GM12878 (cell line): Measurements from ENCODE around the gene MALRD1. TPM values are rescaled to one million over a fixed set of nuclear protein-coding genes. Genes with fewer than 3 reads are reported as not detected.

Source experiments
- ATAC-seq: fragments of 200-7000 bp; cut with Tn5 transposase; 3 replicates; pipeline ENCODE4 v1.9.1; 2020; ENCODE audit warnings: mild to moderate bottlenecking, moderate library complexity
- BruUV-seq: library from RNA; stranded (reverse); fragments of 400-500 nt; replicated peaks from 2 replicates; lab custom pipeline; 2021; lab: Mats Ljungman, UMichigan
- CTCF ChIA-PET: fragments of 300-600 bp; sonication (Branson Sonifier 250); formaldehyde crosslinking; extraction: SDS; loops from one replicate; lab custom pipeline; 2021; ENCODE audit warnings: inconsistent platforms; lab: Yijun Ruan, JAX
- POLR2A ChIA-PET: fragments of 350-600 bp; formaldehyde crosslinking; extraction: SDS; loops from one replicate; lab custom pipeline; 2021; ENCODE audit warnings: inconsistent platforms; lab: Charles Lee
- RAD21 ChIA-PET: fragments of 300-600 bp; sonication (Branson Sonifier 250); formaldehyde crosslinking; loops from one replicate; lab custom pipeline; 2023; ENCODE audit warnings: antibody characterized with exemption; ENCODE audit not compliant: unreplicated experiment; lab: Charles Lee
- SMC1A ChIA-PET: fragments of 300-600 bp; sonication (Branson Sonifier 250); formaldehyde crosslinking; loops from one replicate; lab custom pipeline; 2023; ENCODE audit not compliant: unreplicated experiment, uncharacterized antibody; lab: Charles Lee
- DNase-seq: peaks from one replicate; pipeline ENCODE4 v3.0.0-alpha.2; 2011; ENCODE audit warnings: low read depth, low spot score
- FAIRE-seq: peaks from 3 replicates; lab custom pipeline; 2011; peaks lifted over from hg19 to GRCh38; lab: Jason Lieb, UNC
- H2AFZ ChIP-seq: 2 replicates; pipeline ENCODE4 v1.6.0; 2011; ENCODE audit warnings: low read depth, low read length, control low read depth; ENCODE audit not compliant: control insufficient read depth
- H3K27ac ChIP-seq: 2 replicates; pipeline ENCODE4 v1.5.1; 2011; ENCODE audit warnings: control low read depth; ENCODE audit not compliant: control insufficient read depth, insufficient read depth
- H3K27me3 ChIP-seq, 2 experiments: replicated peaks in 1 of 2; 2 replicates each; pipeline versions ENCODE4 v1.6.0 to v1.6.1; 2011; ENCODE audit warnings: low read length in 1 of 2; ENCODE audit not compliant: control insufficient read depth in 2 of 2, insufficient read depth in 2 of 2
- H3K36me3 ChIP-seq, 2 experiments: 2 replicates each; pipeline ENCODE4 v1.5.1; 2011; ENCODE audit warnings: low read length in 1 of 2; ENCODE audit not compliant: control insufficient read depth in 2 of 2, insufficient read depth in 2 of 2
- H3K4me1 ChIP-seq: 2 replicates; pipeline ENCODE4 v1.6.1; 2011; ENCODE audit warnings: mild to moderate bottlenecking, low read length, moderate library complexity, mixed read lengths; ENCODE audit not compliant: control insufficient read depth, insufficient read depth
- H3K4me2 ChIP-seq: 2 replicates; pipeline ENCODE4 v1.6.0; 2011; ENCODE audit warnings: control low read depth; ENCODE audit not compliant: control insufficient read depth, insufficient read depth
- H3K4me3 ChIP-seq: fragments of 200-600 bp; sonication (generic); 2 replicates; pipeline ENCODE4 v1.5.1; 2016
- H3K79me2 ChIP-seq: 2 replicates; pipeline ENCODE4 v1.6.0; 2011; ENCODE audit warnings: low read length; ENCODE audit not compliant: control insufficient read depth, insufficient read depth
- H3K9ac ChIP-seq: 2 replicates; pipeline ENCODE4 v1.8.0; 2011; ENCODE audit warnings: low read length, control low read depth, mixed read lengths; ENCODE audit not compliant: control insufficient read depth, insufficient read depth
- H3K9me3 ChIP-seq: replicated peaks from 3 replicates; pipeline ENCODE4 v1.5.1; 2011; ENCODE audit warnings: mild to moderate bottlenecking, low read length; ENCODE audit not compliant: control insufficient read depth, insufficient read depth
- H4K20me1 ChIP-seq: 2 replicates; pipeline ENCODE4 v1.6.0; 2011; ENCODE audit not compliant: control insufficient read depth, insufficient read depth
- ATF2 ChIP-seq: IDR thresholded peaks from 2 replicates; pipeline ENCODE4 v1.6.1; 2012; ENCODE audit warnings: low read length, inconsistent platforms
- BCLAF1 ChIP-seq: fragments of 450-650 bp; IDR thresholded peaks from 2 replicates; pipeline ENCODE4 v1.6.1; 2017; ENCODE audit warnings: antibody characterized with exemption, mild to moderate bottlenecking, moderate library complexity
- BRCA1 ChIP-seq: IDR thresholded peaks from 2 replicates; pipeline ENCODE4 v1.6.1; 2011; ENCODE audit warnings: low read depth, low read length, improper control_type of control experiment
- E2F8 ChIP-seq: fragments of 450-650 bp; IDR thresholded peaks from 2 replicates; pipeline ENCODE4 v1.6.1; 2018; ENCODE audit warnings: mild to moderate bottlenecking, low read depth, moderate library complexity; ENCODE audit not compliant: partially characterized antibody
- ESRRA ChIP-seq: IDR thresholded peaks from 2 replicates; pipeline ENCODE4 v1.6.1; 2012; ENCODE audit warnings: mild to moderate bottlenecking, low read length, improper control_type of control experiment
- FOXK2 ChIP-seq: fragments of 450-650 bp; IDR thresholded peaks from 2 replicates; pipeline ENCODE4 v1.6.1; 2017; ENCODE audit warnings: mild to moderate bottlenecking, moderate library complexity
- JUNB ChIP-seq: IDR thresholded peaks from 2 replicates; pipeline ENCODE4 v1.6.1; 2016; ENCODE audit warnings: antibody characterized with exemption, mild to moderate bottlenecking
- KLF5 ChIP-seq: fragments of 450-650 bp; IDR thresholded peaks from 2 replicates; pipeline ENCODE4 v1.6.1; 2014; ENCODE audit warnings: mild to moderate bottlenecking; ENCODE audit not compliant: partially characterized antibody
- MEF2B ChIP-seq: fragments of 450-650 bp; IDR thresholded peaks from 2 replicates; pipeline ENCODE4 v1.6.1; 2018; ENCODE audit warnings: mild to moderate bottlenecking, moderate library complexity; ENCODE audit not compliant: partially characterized antibody, poor library complexity, severe bottlenecking
- MXI1 ChIP-seq: fragments of 150-350 bp; IDR thresholded peaks from 2 replicates; pipeline ENCODE4 v1.6.1; 2011; ENCODE audit warnings: low read depth, mild to moderate bottlenecking, inconsistent platforms, low read length, improper control_type of control experiment
- NBN ChIP-seq: fragments of 450-650 bp; IDR thresholded peaks from 2 replicates; pipeline ENCODE4 v1.6.1; 2016
- NFYB ChIP-seq: IDR thresholded peaks from 2 replicates; pipeline ENCODE4 v1.6.1; 2011; ENCODE audit warnings: low read depth, mild to moderate bottlenecking, low read length, improper control_type of control experiment, moderate library complexity; ENCODE audit not compliant: insufficient read depth
- NRF1 ChIP-seq: conservative IDR thresholded peaks from 2 replicates; pipeline ENCODE4 v1.6.1; 2011; ENCODE audit warnings: mild to moderate bottlenecking, low read depth, low read length, improper control_type of control experiment
- PAX8 ChIP-seq: fragments of 450-650 bp; IDR thresholded peaks from 2 replicates; pipeline ENCODE4 v1.6.1; 2017; ENCODE audit warnings: mild to moderate bottlenecking, moderate library complexity
- SIX5 ChIP-seq: IDR thresholded peaks from 2 replicates; pipeline ENCODE4 v1.6.1; 2011; ENCODE audit warnings: mild to moderate bottlenecking, low read depth, low read length, moderate library complexity; ENCODE audit not compliant: severe bottlenecking
- SREBF2 ChIP-seq: IDR thresholded peaks from 2 replicates; pipeline ENCODE4 v1.6.1; 2012; ENCODE audit warnings: mild to moderate bottlenecking, low read length
- TCF12 ChIP-seq: IDR thresholded peaks from 2 replicates; pipeline ENCODE4 v1.6.1; 2011; ENCODE audit warnings: low read depth, mild to moderate bottlenecking, low read length
- TCF3 ChIP-seq: IDR thresholded peaks from 2 replicates; pipeline ENCODE4 v1.6.1; 2012; ENCODE audit warnings: low read depth, mild to moderate bottlenecking, low read length, borderline replicate concordance; ENCODE audit not compliant: insufficient read depth
- in situ Hi-C: fragments of 300-500 bp; cut with MboI; formaldehyde crosslinking; loops from 9 replicates; pipeline ENCODE4 v1.14.3; 2018; ENCODE audit warnings: mixed read lengths
- intact Hi-C: fragments of 100-400 bp; cut with micrococcal nuclease; formaldehyde crosslinking; loops from one replicate; pipeline ENCODE4 v1.14.2; 2022; ENCODE audit not compliant: unreplicated experiment
- polyA plus RNA-seq, 11 experiments: library from polyadenylated mRNA; depleted of rRNA in 4 of 11; unstranded in 6 of 11; stranded (reverse) in 5 of 11; fragments of >200 nt; fragmentation: Nextera tagmentation in 4 of 11; fragmentation: Illumina TruSeq in 1 of 11; extraction: Ambion mirVana in 4 of 11; extraction: Trizol in 1 of 11; gene quantifications; 1 replicate in 1 of 11; 2 replicates in 10 of 11; pipeline versions ENCODE4 v1.2.1 to v1.2.3, GENCODE V29; 2011 to 2016; ENCODE audit warnings: inconsistent platforms in 2 of 11, missing spikeins in 2 of 11, low read depth in 1 of 11
- total RNA-seq, 4 experiments: library from RNA; depleted of rRNA in 3 of 4; stranded (reverse); fragments of >200 nt in 3 of 4; fragmentation: Illumina TruSeq in 1 of 4; extraction: Trizol in 1 of 4; gene quantifications; 2 replicates each; pipeline versions ENCODE4 v1.2.1 to v1.2.3, GENCODE V29; 2013 to 2021

The MALRD1 gene
- total and polyA plus RNA-seq, 10 of the 15 experiments (the other 5 are each of a cell fraction or from before 2014, with no cell fraction given): 0.12 to 6.6 (median 0.26) TPM; not detected in 2

- no peak overlapping the region for H3K4me2 ChIP-seq
- no peak for FAIRE-seq
- ChIA-PET POLR2A (no interaction called here), RAD21 (no interaction called here), SMC1A (no interaction called here), CTCF (no interaction called here)
- H3K9me3 ChIP-seq: no peaks in the 10 kb centered on the region
- H3K79me2 ChIP-seq: no peaks in the 10 kb centered on the region
- TF ChIP-seq MEF2B: no peak
- no peak for TF ChIP-seq BCLAF1
- no peak for TF ChIP-seq ESRRA
- no peak for TF ChIP-seq TCF12
- no peak for TF ChIP-seq ATF2
- TF ChIP-seq SIX5: no peak
- TF ChIP-seq TCF3: no peak
- no peak for TF ChIP-seq JUNB
- no peak for TF ChIP-seq SREBF2
- TF ChIP-seq MXI1: no peak
- TF ChIP-seq NRF1: no peak
- TF ChIP-seq NBN: no peak
- TF ChIP-seq NFYB: no peak
- no peak for TF ChIP-seq BRCA1
- TF ChIP-seq E2F8: no peak
- TF ChIP-seq PAX8: no peak
- TF ChIP-seq KLF5: no peak
- no peak for TF ChIP-seq FOXK2
- intact Hi-C loops: no loop called here
- in situ Hi-C loops: no loop called here
- H3K9ac ChIP-seq: no peak overlapping the region
- DNase-seq: no peak
- no peak for ATAC-seq
- no peak overlapping the region for H2AFZ ChIP-seq
- BruUV-seq: no TSS peak
- no peaks in the 10 kb centered on the region for H4K20me1 ChIP-seq
- H3K27me3 ChIP-seq: no peaks in the 10 kb centered on the region
- H3K27ac ChIP-seq: no peak overlapping the region
- no peaks in the 10 kb centered on the region for H3K4me1 ChIP-seq
- no peak overlapping the region for H3K4me3 ChIP-seq
- no peaks in the 10 kb centered on the region for H3K36me3 ChIP-seq
Measured at GRCh38 chr10:19077276-19077675, 28.7 kb downstream of the MALRD1 start.
